ENCODE data around the gene CETN1.

Gene CETN1

GRCh38 chr18:573385-573784 is 6.8 kb upstream of the CETN1 start:
- TF ChIP-seq SP1 (IDR thresholded peaks at IDR 0.05) (no peak), CTBP1 (IDR thresholded peaks at IDR 0.05; ENCODE audit: borderline replicate concordance) (no peak), FOXK2 (IDR thresholded peaks at IDR 0.05) (no peak), ARNT (IDR thresholded peaks at IDR 0.05) (no peak), FOXM1 (IDR thresholded peaks at IDR 0.05; ENCODE audit: borderline replicate concordance) (no peak), NFRKB (IDR thresholded peaks at IDR 0.05) (no peak), ELF4 (IDR thresholded peaks at IDR 0.05) (no peak), TARDBP (IDR thresholded peaks at IDR 0.05) (no peak), BHLHE40 (IDR thresholded peaks at IDR 0.05; ENCODE audit: borderline replicate concordance) (no peak), LEF1 (IDR thresholded peaks at IDR 0.05; ENCODE audit: borderline replicate concordance) (no peak), L3MBTL2 (conservative IDR thresholded peaks at IDR 0.05) (no peak), ZNF384 (IDR thresholded peaks at IDR 0.05) (no peak), HDGF (IDR thresholded peaks at IDR 0.05; ENCODE audit: borderline replicate concordance) (no peak), FOXA1 (IDR thresholded peaks at IDR 0.05) (no peak), SUZ12 (IDR thresholded peaks at IDR 0.05) (no peak)
- TF ChIP-seq, protein P1, sequence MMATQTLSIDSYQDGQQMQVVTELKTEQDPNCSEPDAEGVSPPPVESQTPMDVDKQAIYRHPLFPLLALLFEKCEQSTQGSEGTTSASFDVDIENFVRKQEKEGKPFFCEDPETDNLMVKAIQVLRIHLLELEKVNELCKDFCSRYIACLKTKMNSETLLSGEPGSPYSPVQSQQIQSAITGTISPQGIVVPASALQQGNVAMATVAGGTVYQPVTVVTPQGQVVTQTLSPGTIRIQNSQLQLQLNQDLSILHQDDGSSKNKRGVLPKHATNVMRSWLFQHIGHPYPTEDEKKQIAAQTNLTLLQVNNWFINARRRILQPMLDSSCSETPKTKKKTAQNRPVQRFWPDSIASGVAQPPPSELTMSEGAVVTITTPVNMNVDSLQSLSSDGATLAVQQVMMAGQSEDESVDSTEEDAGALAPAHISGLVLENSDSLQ (IDR thresholded peaks at IDR 0.05), result no peak
- ChIA-PET CTCF (no interaction called here), POLR2A (no interaction called here)
- no peak for DNase-seq (ENCODE audit: extremely low spot score)

DNA sequence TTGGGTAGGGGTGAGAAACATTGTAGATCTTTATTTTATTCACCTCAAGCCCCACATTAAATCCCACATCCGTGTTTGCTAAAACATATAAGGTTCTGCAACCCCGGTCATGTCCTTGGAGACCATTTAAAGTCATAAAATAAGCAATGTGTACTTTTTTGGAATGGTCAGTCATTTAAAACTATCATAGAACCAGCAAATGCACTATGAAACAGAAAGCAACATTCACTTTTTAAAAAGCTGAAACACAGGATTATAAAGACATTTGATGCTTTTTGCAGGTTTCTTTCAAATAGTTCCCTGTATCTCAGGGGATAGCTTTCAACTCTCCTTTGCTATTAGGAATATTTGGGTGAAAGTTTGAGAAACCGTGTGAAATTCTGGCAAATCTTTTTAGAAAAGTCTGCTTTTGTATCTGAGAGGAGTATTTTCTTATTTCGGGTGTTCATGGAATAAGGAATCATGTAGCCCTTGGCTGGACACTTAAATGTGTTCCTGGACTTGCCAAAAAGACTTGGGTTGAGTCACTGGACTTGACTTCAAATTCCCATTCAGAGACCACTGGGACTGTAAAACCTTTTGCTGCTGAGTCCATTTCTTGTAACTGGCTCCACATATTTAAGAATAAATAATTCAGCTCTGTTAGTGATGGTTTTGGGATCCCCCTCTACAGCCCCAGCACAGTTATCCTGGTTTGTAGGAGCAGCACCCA is 5.9 kb upstream of the CETN1 start:
- ChIA-PET POLR2A (no interaction called here), CTCF (no interaction called here)

DNA sequence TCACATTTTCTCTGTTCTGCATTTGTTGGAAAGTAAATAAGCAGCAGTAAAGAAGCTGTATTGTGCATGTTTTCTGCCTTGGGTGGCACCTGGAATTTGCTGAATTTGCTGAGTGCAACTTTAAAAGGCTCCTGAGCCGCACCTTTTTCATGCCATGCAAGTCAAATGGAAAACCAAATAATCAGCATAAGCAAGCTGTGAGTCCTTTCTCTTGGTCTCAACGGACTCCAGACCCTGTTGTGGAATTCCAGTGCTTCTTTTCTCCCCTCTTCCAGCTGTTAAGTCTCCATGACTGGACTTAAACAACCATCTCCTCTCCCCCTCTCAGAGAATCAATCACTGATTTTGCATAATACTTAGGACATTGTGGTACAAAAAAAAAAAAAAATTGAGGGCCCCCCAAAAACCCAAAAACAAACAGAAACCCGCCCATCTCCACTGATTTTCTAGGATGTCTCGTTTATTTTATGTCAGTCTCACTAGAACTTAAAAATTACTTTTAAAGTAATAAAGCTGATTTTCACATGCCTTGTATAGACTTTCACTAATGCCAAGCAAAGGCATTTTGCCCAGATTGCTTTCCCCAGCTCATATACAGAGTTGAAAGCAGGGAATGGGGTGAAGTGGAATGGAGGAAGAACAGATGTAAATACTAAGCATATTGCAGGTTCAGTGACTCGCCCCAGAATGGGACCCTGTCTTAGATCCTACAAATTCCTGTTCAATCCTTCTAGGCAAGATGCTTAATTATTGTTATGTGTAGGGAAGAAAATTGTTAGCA is 5.1 kb upstream of the CETN1 start:
- DNase-seq (ENCODE audit: extremely low spot score), result no peak
- ChIA-PET POLR2A (no interaction called here), CTCF (interaction anchor here (0.6 kb wide), 1 partner anchor 97 kb away, joined by 4 read pairs; no protein-coding TSS in a partner anchor)
- no peak for TF ChIP-seq ELF4 (IDR thresholded peaks at IDR 0.05)
- no peak for TF ChIP-seq HDGF (IDR thresholded peaks at IDR 0.05; ENCODE audit: borderline replicate concordance)
- no peak for TF ChIP-seq BHLHE40 (IDR thresholded peaks at IDR 0.05; ENCODE audit: borderline replicate concordance)
- no peak for TF ChIP-seq FOXA1 (IDR thresholded peaks at IDR 0.05)
- TF ChIP-seq LEF1 (IDR thresholded peaks at IDR 0.05; ENCODE audit: borderline replicate concordance), result no peak
- TF ChIP-seq FOXM1 (IDR thresholded peaks at IDR 0.05; ENCODE audit: borderline replicate concordance), result no peak
- no peak for TF ChIP-seq SUZ12 (IDR thresholded peaks at IDR 0.05)
- TF ChIP-seq CTBP1 (IDR thresholded peaks at IDR 0.05; ENCODE audit: borderline replicate concordance), result no peak
- TF ChIP-seq NFRKB (IDR thresholded peaks at IDR 0.05), result no peak
- TF ChIP-seq L3MBTL2 (conservative IDR thresholded peaks at IDR 0.05), result no peak
- TF ChIP-seq, protein P1 (IDR thresholded peaks at IDR 0.05), result no peak

More for the DNA sequence above, 5.9 kb upstream of the CETN1 start:
- TF ChIP-seq BHLHE40 (IDR thresholded peaks at IDR 0.05; ENCODE audit: borderline replicate concordance) (no peak), ELF4 (IDR thresholded peaks at IDR 0.05) (no peak), L3MBTL2 (conservative IDR thresholded peaks at IDR 0.05) (no peak), NFRKB (IDR thresholded peaks at IDR 0.05) (no peak), HDGF (IDR thresholded peaks at IDR 0.05; ENCODE audit: borderline replicate concordance) (no peak), ARNT (IDR thresholded peaks at IDR 0.05) (no peak), FOXK2 (IDR thresholded peaks at IDR 0.05) (no peak), FOXA1 (IDR thresholded peaks at IDR 0.05) (no peak), ZNF384 (IDR thresholded peaks at IDR 0.05) (no peak), TARDBP (IDR thresholded peaks at IDR 0.05) (no peak), LEF1 (IDR thresholded peaks at IDR 0.05; ENCODE audit: borderline replicate concordance) (no peak), SP1 (IDR thresholded peaks at IDR 0.05) (no peak), FOXM1 (IDR thresholded peaks at IDR 0.05; ENCODE audit: borderline replicate concordance) (no peak), SUZ12 (IDR thresholded peaks at IDR 0.05) (no peak), CTBP1 (IDR thresholded peaks at IDR 0.05; ENCODE audit: borderline replicate concordance) (no peak)
- TF ChIP-seq, protein P1 (IDR thresholded peaks at IDR 0.05), result no peak
- DNase-seq (ENCODE audit: extremely low spot score), result no peak

GRCh38 chr18:576924-577323 is 3.3 kb upstream of the CETN1 start:
- POLR2A ChIA-PET, result no interaction called here
- TF ChIP-seq NFRKB (IDR thresholded peaks at IDR 0.05) (no peak), SUZ12 (IDR thresholded peaks at IDR 0.05) (no peak), L3MBTL2 (conservative IDR thresholded peaks at IDR 0.05) (no peak), CTBP1 (IDR thresholded peaks at IDR 0.05; ENCODE audit: borderline replicate concordance) (no peak), FOXK2 (IDR thresholded peaks at IDR 0.05) (no peak), SP1 (IDR thresholded peaks at IDR 0.05) (no peak), HDGF (IDR thresholded peaks at IDR 0.05; ENCODE audit: borderline replicate concordance) (no peak), FOXM1 (IDR thresholded peaks at IDR 0.05; ENCODE audit: borderline replicate concordance) (no peak), BHLHE40 (IDR thresholded peaks at IDR 0.05; ENCODE audit: borderline replicate concordance) (no peak)
- TF ChIP-seq, protein P1 (IDR thresholded peaks at IDR 0.05), result no peak
- DNase-seq (ENCODE audit: extremely low spot score), result no peak
- CTCF ChIA-PET, result no interaction called here

All from HEK293T (cell line).